CD4-positive, alpha-beta T cell (primary cell): ENCODE measurements around the gene PTMS. TPM values are rescaled to one million over a fixed set of nuclear protein-coding genes. Genes with fewer than 3 reads are reported as not detected.
A peak's percentile ranks its signal among the peaks of the same experiment; 100 is the strongest.

ENCODE experiments used
- ATAC-seq: fragments of 200-7000 bp; cut with Tn5 transposase; one replicate; pipeline ENCODE4 v1.10.0; 2022; ENCODE audit warnings: mild to moderate bottlenecking; ENCODE audit not compliant: poor library complexity
- CTCF ChIA-PET: fragments of 350-600 bp; sonication (Branson Sonifier 250); formaldehyde crosslinking; loops from one replicate; lab custom pipeline; 2021; ENCODE audit warnings: antibody characterized with exemption, inconsistent platforms; lab: Charles Lee
- POLR2A ChIA-PET: fragments of 350-600 bp; sonication (Branson Sonifier 250); formaldehyde crosslinking; loops from one replicate; lab custom pipeline; 2021; ENCODE audit warnings: antibody characterized with exemption, inconsistent platforms; lab: Charles Lee
- DNase-seq, 14 experiments: peaks; one replicate each; pipeline ENCODE4 v3.0.0-alpha.2; 2013 to 2020; ENCODE audit warnings: mixed read lengths in 2 of 14
- H3K27ac ChIP-seq, 2 donors: one replicate each; pipeline versions ENCODE4 v1.5.1 to v1.7.0; 2013; ENCODE audit warnings: low read length in 2 of 2, low read depth in 1 of 2, mild to moderate bottlenecking in 1 of 2
- H3K27me3 ChIP-seq, 2 experiments: 1 replicate in 1 of 2; 2 replicates in 1 of 2; pipeline versions ENCODE4 v1.6.1 to v1.7.0; 2013; ENCODE audit warnings: low read length in 2 of 2, control low read depth in 1 of 2, mild to moderate bottlenecking in 1 of 2, moderate library complexity in 1 of 2; ENCODE audit not compliant: insufficient read depth in 2 of 2, control insufficient read depth in 1 of 2
- H3K36me3 ChIP-seq: one replicate; pipeline ENCODE4 v1.6.1; 2013; ENCODE audit warnings: low read length, control low read depth; ENCODE audit not compliant: insufficient read depth
- H3K4me1 ChIP-seq: one replicate; pipeline ENCODE4 v1.6.1; 2013; ENCODE audit warnings: low read length, control low read depth; ENCODE audit not compliant: insufficient read depth
- H3K4me3 ChIP-seq: one replicate; pipeline ENCODE4 v1.5.1; 2013; ENCODE audit warnings: mild to moderate bottlenecking, low read length, moderate library complexity
- H3K9me3 ChIP-seq, 2 experiments: 1 replicate in 1 of 2; 2 replicates in 1 of 2; pipeline versions ENCODE4 v1.6.1 to v1.7.0; 2013; ENCODE audit warnings: low read length in 2 of 2, mild to moderate bottlenecking in 2 of 2, control low read depth in 1 of 2, moderate library complexity in 1 of 2; ENCODE audit not compliant: control insufficient read depth in 1 of 2, insufficient read depth in 1 of 2
- H3K27ac Mint-ChIP-seq: one replicate; pipeline ENCODE4 v1.8.0; 2020; ENCODE audit warnings: mixed read lengths
- H3K27me3 Mint-ChIP-seq: one replicate; pipeline ENCODE4 v1.8.0; 2021; ENCODE audit warnings: mixed read lengths
- H3K36me3 Mint-ChIP-seq: one replicate; pipeline ENCODE4 v1.8.0; 2021; ENCODE audit warnings: low read depth, mixed read lengths
- H3K4me1 Mint-ChIP-seq: one replicate; pipeline ENCODE4 v1.8.0; 2021; ENCODE audit warnings: low read depth, mixed read lengths
- H3K4me3 Mint-ChIP-seq: one replicate; pipeline ENCODE4 v1.8.0; 2020; ENCODE audit warnings: mild to moderate bottlenecking, mixed read lengths
- H3K9me3 Mint-ChIP-seq: one replicate; pipeline ENCODE4 v1.8.0; 2020; ENCODE audit warnings: mixed read lengths
- CTCF ChIP-seq: fragments of 200-600 bp; IDR thresholded peaks from one replicate; pipeline ENCODE4 v1.8.0; 2022; ENCODE audit warnings: antibody characterized with exemption, mild to moderate bottlenecking
- intact Hi-C, 2 experiments: fragments of 100-400 bp; cut with DNase I in 1 of 2; cut with micrococcal nuclease in 1 of 2; formaldehyde crosslinking; loops; one replicate each; pipeline versions ENCODE4 v1.15.1 to v1.9.0; 2023 to 2025; cut with DNase I, micrococcal nuclease
- total RNA-seq, 174 experiments: library from RNA in 2 of 174; stranded (reverse) in 2 of 174; gene quantifications; one replicate each; pipeline ENCODE4 v1.2.3 and lab custom pipeline; 2021 to 2026

The PTMS gene
- total RNA-seq, 2 experiments from 2014 or later: 1.5 to 1.9 TPM

DNA sequence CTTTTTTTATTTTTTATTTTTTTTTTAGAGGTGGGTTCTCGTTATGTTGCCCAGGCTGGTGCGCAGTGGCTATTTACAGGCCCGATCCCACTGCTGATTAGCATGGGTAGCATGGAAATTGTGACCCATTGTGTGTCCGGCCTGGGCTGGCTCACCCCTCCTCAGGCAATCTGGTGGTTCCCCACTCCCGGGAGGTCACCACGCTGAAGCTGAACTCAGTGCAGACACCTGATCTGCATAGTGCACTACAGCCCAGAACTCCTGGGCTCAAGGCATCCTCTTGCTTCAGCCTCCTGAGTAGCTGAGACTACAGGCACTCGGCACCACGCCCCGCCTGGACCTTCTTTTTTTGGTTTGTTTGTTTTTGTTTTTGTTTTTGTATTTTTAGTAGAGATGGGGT is 17.7 kb downstream of the PTMS start:
- Histone ChIP-seq H3K27ac (peak overlapping the region in 1 of 2 donors; percentile 24), H3K4me1 (peaks cover 89% of the 10 kb centered on the region), H3K27me3 (no peaks in the 10 kb centered on the region), H3K4me3 (no peak overlapping the region), H3K9me3 (no peaks in the 10 kb centered on the region), H3K36me3 (no peaks in the 10 kb centered on the region)
- intact Hi-C loops: no loop called here
- ATAC-seq: no peak
- Mint-ChIP-seq H3K36me3 (no peaks in the 10 kb centered on the region), H3K4me3 (peak overlapping the region; percentile 7), H3K27ac (peak overlapping the region; percentile 93), H3K4me1 (peaks cover 71% of the 10 kb centered on the region), H3K27me3 (no peaks in the 10 kb centered on the region), H3K9me3 (no peaks in the 10 kb centered on the region)
- no peak for TF ChIP-seq CTCF
- no peak for DNase-seq
- ChIA-PET POLR2A (interaction anchor here (0.6 to 1.2 kb wide), 2 partner anchors 31 to 90 kb away, joined by 3 to 4 read pairs; partner anchors contain the start of gene MLF2), CTCF (interaction anchor here (1.4 to 1.9 kb wide), 2 partner anchors 17 to 88 kb away, joined by 3 to 5 read pairs; no protein-coding TSS in a partner anchor)

- Mint-ChIP-seq H3K9me3 (no peaks in the 10 kb centered on the region), H3K4me1 (peaks cover 71% of the 10 kb centered on the region), H3K27me3 (no peaks in the 10 kb centered on the region), H3K36me3 (peaks cover under 1% of the 10 kb centered on the region), H3K4me3 (no peak overlapping the region), H3K27ac (peak overlapping the region; percentile 93)
- POLR2A ChIA-PET: interaction anchor here (0.6 to 1.2 kb wide), 2 partner anchors 31 to 90 kb away, joined by 3 to 4 read pairs; partner anchors contain the start of gene MLF2
- H3K9me3 ChIP-seq: no peaks in the 10 kb centered on the region
- intact Hi-C loops: no loop called here
- H3K4me1 ChIP-seq: peaks cover 89% of the 10 kb centered on the region
- CTCF ChIA-PET: interaction anchor here (1.4 to 1.9 kb wide), 2 partner anchors 17 to 88 kb away, joined by 3 to 5 read pairs; no protein-coding TSS in a partner anchor
- no peak overlapping the region for H3K4me3 ChIP-seq
- peak overlapping the region; percentile 24 to 55 for H3K27ac ChIP-seq
- H3K27me3 ChIP-seq: no peaks in the 10 kb centered on the region
- no peaks in the 10 kb centered on the region for H3K36me3 ChIP-seq
- ATAC-seq (no peak), DNase-seq (peak in 1 of 14 experiments; percentile 16)
- TF ChIP-seq CTCF: no peak
Measured at GRCh38 chr12:6784296-6784695, 18.1 kb downstream of the PTMS start.

DNA sequence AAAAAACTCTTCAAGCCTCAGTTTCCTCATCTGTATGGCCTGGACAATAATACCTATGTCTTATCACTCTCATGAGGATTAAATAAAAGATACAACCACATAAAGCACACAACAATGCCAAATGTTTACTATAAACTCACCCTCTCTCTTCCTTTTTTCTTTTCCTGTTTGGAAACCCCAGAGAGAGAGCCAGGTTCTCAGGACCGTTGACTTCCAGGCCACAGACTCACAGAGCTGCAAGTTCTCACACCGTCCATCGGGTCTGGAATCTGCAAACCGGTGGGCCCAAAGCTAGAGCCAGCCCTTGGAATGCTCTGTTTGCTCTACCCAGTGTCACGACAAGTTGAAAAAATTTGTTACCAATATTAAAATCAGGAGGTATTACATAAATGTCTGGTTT is 18.6 kb downstream of the PTMS start:
- ATAC-seq (no peak), DNase-seq (peak in 1 of 14 experiments; percentile 28)
- peaks cover 5% of the 10 kb centered on the region for H3K36me3 Mint-ChIP-seq
- CTCF ChIA-PET: interaction anchor here (1.4 to 3.0 kb wide), 3 partner anchors 18 to 87 kb away, joined by 3 to 11 read pairs (median 5); partner anchors contain the start of gene MLF2
- H3K9me3 Mint-ChIP-seq: no peaks in the 10 kb centered on the region
- POLR2A ChIA-PET: interaction anchor here (1.2 kb wide), 1 partner anchor 32 kb away, joined by 4 read pairs; the partner anchor contains the start of gene MLF2
- peak overlapping the region; percentile 93 for H3K27ac Mint-ChIP-seq
- H3K27me3 Mint-ChIP-seq: no peaks in the 10 kb centered on the region
- no peak for TF ChIP-seq CTCF
- peaks cover 71% of the 10 kb centered on the region for H3K4me1 Mint-ChIP-seq
- Histone ChIP-seq H3K27me3 (no peaks in the 10 kb centered on the region), H3K4me3 (no peak overlapping the region), H3K4me1 (peaks cover 87% of the 10 kb centered on the region), H3K36me3 (no peaks in the 10 kb centered on the region), H3K27ac (peak overlapping the region; percentile 24 to 55), H3K9me3 (no peaks in the 10 kb centered on the region)
- H3K4me3 Mint-ChIP-seq: no peak overlapping the region
- intact Hi-C loops: loop anchor here in 1 of 2 experiments (5.0 kb wide), 1 partner anchor 43 kb away; the partner anchor contains the start of gene P3H3
